Brain microvascular endothelial cell (primary cell): ENCODE data around the gene NT5DC4.

Experiments
- DNase-seq: peaks from one replicate; pipeline ENCODE4 v3.0.0-alpha.2; 2020
- H3K27ac ChIP-seq: fragments of 250-450 bp; sonication (Bioruptor Pico); 2 replicates; pipeline ENCODE4 v1.5.1; 2020; ENCODE audit warnings: mild to moderate bottlenecking, moderate library complexity
- H3K27me3 ChIP-seq: fragments of 250-450 bp; sonication (Bioruptor Pico); replicated peaks from 2 replicates; pipeline ENCODE4 v1.5.1; 2020; ENCODE audit warnings: mild to moderate bottlenecking
- H3K36me3 ChIP-seq: fragments of 250-450 bp; sonication (Bioruptor Pico); replicated peaks from 2 replicates; pipeline ENCODE4 v1.5.1; 2020; ENCODE audit warnings: mild to moderate bottlenecking
- H3K4me3 ChIP-seq: 2 replicates; pipeline ENCODE4 v1.5.1; 2011; ENCODE audit warnings: low read depth, mild to moderate bottlenecking, control low read depth, low read length, moderate library complexity
- in situ Hi-C: cut with HindIII; loops from 2 replicates; pipeline ENCODE4 v1.10.0; 2017; ENCODE audit warnings: low sequenced_read_pairs, low pct_ligation_motif_present
- TF ChIP-seq, protein P1 (sequence below): IDR thresholded peaks from 2 replicates; pipeline ENCODE4 v1.5.1; 2011; ENCODE audit warnings: low read depth, mild to moderate bottlenecking, moderate library complexity, low read length, control low read depth, inconsistent platforms; ENCODE audit errors: missing control alignments

NT5DC4 gene

GRCh38 chr2:112682101-112682500 lies 38.7 kb upstream of the NT5DC4 start:
- Histone ChIP-seq H3K27me3 (no peaks in the 10 kb centered on the region), H3K27ac (no peak overlapping the region), H3K36me3 (no peaks in the 10 kb centered on the region), H3K4me3 (no peak overlapping the region)
- in situ Hi-C loops: no loop called here
- TF ChIP-seq, protein P1, sequence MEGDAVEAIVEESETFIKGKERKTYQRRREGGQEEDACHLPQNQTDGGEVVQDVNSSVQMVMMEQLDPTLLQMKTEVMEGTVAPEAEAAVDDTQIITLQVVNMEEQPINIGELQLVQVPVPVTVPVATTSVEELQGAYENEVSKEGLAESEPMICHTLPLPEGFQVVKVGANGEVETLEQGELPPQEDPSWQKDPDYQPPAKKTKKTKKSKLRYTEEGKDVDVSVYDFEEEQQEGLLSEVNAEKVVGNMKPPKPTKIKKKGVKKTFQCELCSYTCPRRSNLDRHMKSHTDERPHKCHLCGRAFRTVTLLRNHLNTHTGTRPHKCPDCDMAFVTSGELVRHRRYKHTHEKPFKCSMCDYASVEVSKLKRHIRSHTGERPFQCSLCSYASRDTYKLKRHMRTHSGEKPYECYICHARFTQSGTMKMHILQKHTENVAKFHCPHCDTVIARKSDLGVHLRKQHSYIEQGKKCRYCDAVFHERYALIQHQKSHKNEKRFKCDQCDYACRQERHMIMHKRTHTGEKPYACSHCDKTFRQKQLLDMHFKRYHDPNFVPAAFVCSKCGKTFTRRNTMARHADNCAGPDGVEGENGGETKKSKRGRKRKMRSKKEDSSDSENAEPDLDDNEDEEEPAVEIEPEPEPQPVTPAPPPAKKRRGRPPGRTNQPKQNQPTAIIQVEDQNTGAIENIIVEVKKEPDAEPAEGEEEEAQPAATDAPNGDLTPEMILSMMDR: no peak
- DNase-seq: no peak

GRCh38 chr2:112683550-112684414 lies 37.0 kb upstream of the NT5DC4 start:
- Histone ChIP-seq H3K27ac (no peak overlapping the region), H3K27me3 (no peaks in the 10 kb centered on the region), H3K4me3 (no peak overlapping the region), H3K36me3 (no peaks in the 10 kb centered on the region)
- TF ChIP-seq, protein P1: no peak
- no peak for DNase-seq
- in situ Hi-C loops: no loop called here

DNA sequence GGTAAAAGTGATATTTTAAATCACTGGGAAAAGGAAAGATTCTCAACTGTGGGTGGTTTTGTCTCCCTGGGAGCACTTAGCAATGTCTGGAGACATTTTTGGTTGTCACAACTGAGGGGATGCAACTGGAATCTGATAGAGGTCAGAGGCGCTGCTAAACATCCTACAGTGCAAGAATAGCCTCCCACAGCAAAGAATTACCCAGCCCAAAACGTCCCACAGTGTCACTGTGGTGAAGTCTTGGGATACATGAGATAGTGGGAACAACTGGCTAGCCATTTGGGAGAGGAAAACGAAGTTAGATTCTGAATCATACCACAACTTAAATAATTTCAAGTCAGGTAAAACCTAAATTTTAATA lies 36.4 kb upstream of the NT5DC4 start:
- Histone ChIP-seq H3K36me3 (no peaks in the 10 kb centered on the region), H3K27ac (no peak overlapping the region), H3K4me3 (no peak overlapping the region), H3K27me3 (no peaks in the 10 kb centered on the region)
- TF ChIP-seq, protein P1: no peak
- in situ Hi-C loops: no loop called here
- DNase-seq: no peak

- Histone ChIP-seq H3K4me3 (no peak overlapping the region), H3K27me3 (no peaks in the 10 kb centered on the region), H3K36me3 (no peaks in the 10 kb centered on the region), H3K27ac (no peak overlapping the region)
- no peak for DNase-seq
- TF ChIP-seq, protein P1: peak; percentile 37
- in situ Hi-C loops: no loop called here
Observed at GRCh38 chr2:112685271-112685884, 35.4 kb upstream of the NT5DC4 start.

DNA sequence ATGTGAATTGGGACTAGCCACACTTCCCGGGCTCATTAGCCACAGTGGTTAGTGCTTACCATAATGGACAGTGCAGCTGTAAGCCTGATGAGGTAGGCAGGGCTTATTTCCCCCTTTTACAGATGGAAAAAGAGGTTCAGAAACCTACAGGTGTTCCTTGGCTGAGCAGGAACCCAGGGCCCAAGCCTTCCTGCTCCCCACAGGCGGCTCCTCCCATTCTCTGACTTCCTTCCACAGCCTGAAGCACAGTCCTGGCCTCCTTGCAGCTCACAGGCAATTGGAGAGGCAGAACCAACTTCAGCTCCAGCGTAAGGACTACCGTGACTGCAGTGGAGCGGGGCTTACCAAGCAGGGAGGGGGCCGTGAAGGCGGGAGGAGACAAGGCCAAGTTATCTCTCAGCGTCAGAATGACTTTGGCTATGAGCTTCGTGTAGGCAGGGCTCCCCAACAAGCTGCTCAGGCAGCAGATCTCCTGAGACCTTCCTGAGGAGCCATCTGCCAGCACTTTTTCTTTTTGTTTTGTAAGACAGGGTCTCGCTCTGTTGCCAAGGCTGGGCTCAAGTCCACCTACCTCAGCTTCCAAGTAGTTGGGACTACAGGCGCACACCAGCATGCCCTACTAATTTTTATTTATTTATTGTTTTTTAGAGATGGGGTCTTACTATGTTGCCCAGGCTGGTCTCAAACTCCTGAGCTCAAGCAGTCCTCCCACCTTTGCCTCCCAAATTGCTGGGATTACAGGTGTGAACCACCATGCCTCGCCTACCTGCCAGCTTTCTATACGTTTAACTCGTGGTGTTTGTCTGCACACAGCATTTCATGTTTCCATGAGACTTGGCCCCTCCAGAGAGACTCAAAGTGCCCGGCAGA lies 34.2 kb upstream of the NT5DC4 start:
- Histone ChIP-seq H3K27me3 (no peaks in the 10 kb centered on the region), H3K36me3 (no peaks in the 10 kb centered on the region), H3K4me3 (no peak overlapping the region), H3K27ac (no peak overlapping the region)
- DNase-seq: no peak
- in situ Hi-C loops: no loop called here
- TF ChIP-seq, protein P1: no peak
